ENCODE results near the gene NADSYN1.

- TF ChIP-seq CTCF (IDR thresholded peaks at IDR 0.05) (no peak), POLR2A (IDR thresholded peaks at IDR 0.05) (no peak)
Observed at GRCh38 chr11:71505781-71506180, 52.8 kb downstream of the NADSYN1 start.

Measured in transverse colon (tissue), 3 donors.